ENCODE results near the gene CEP19. TPM values are rescaled to one million over a fixed set of nuclear protein-coding genes. Genes with fewer than 3 reads are reported as not detected.

The CEP19 gene
- total RNA-seq, 4 donors from 2014 or later = 0.26 to 0.68 (median 0.49) TPM

Other genes with a start within 250 kb of the CEP19 start
- 10 to 100 TPM; 22.2 to 40.6 (median 32.6) TPM for gene RNF168, start 208.5 kb downstream of the CEP19 start, total RNA-seq
- gene SMCO1, start 196.9 kb downstream of the CEP19 start, total RNA-seq = not detected
- gene WDR53, start 143.7 kb downstream of the CEP19 start, total RNA-seq = 1 to 10 TPM; 3.1 to 9.7 (median 7.7) TPM
- 10 to 100 TPM in 3 of 4 donors, 1 to 10 TPM in 1; 7.5 to 25.7 (median 17.3) TPM for gene FBXO45, start 143.6 kb downstream of the CEP19 start, total RNA-seq
- 1 to 10 TPM in 3 of 4 donors, under 1 TPM in 1; 0.95 to 4.5 (median 1.5) TPM for gene NRROS, start 72.6 kb downstream of the CEP19 start, total RNA-seq
- 10 to 100 TPM; 16.3 to 30.7 (median 24.4) TPM for gene PIGX, start 127 bp upstream of the CEP19 start, total RNA-seq
- 10 to 100 TPM; 29.6 to 42.8 (median 33.5) TPM for gene PAK2, start 27.6 kb upstream of the CEP19 start, total RNA-seq
- 100 to 1,000 TPM in 1 of 4 donors, 10 to 100 TPM in 3; 34.9 to 112 (median 37.7) TPM for gene SENP5, start 155.7 kb upstream of the CEP19 start, total RNA-seq
- gene NCBP2, start 230.3 kb upstream of the CEP19 start, total RNA-seq = 10 to 100 TPM; 27.1 to 33.0 (median 28.3) TPM